GM21423 (cell line): ENCODE data around the gene EHMT1.
"Not testable (repeated sequence)": the region's sequence is repeated elsewhere in the genome, so short reads cannot be mapped to it uniquely, and the experiment has no call there.

Experiments
- ATAC-seq: cut with Tn5 transposase; IDR thresholded peaks from one replicate; pipeline ENCODE4 v1.9.1; 2021; ENCODE audit warnings: mild to moderate bottlenecking, moderate library complexity; ENCODE audit not compliant: unreplicated experiment

Gene EHMT1

GRCh38 chr9:137715866-137716693 is 97.3 kb downstream of the EHMT1 start:
- not testable (repeated sequence) for ATAC-seq

DNA sequence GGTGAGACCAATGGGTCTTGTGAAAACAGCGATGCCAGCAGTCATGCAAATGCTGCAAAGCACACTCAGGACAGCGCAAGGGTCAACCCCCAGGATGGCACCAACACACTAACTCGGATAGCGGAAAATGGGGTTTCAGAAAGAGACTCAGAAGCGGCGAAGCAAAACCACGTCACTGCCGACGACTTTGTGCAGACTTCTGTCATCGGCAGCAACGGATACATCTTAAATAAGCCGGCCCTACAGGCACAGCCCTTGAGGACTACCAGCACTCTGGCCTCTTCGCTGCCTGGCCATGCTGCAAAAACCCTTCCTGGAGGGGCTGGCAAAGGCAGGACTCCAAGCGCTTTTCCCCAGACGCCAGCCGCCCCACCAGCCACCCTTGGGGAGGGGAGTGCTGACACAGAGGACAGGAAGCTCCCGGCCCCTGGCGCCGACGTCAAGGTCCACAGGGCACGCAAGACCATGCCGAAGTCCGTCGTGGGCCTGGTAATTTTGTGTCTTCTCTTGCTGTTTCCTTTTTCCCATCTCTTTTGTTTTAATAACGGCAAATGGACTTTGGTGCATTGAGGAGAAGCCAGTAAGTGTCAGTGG is 98.0 kb downstream of the EHMT1 start:
- no peak for ATAC-seq

GRCh38 chr9:137717776-137718327 is 99.0 kb downstream of the EHMT1 start:
- no peak for ATAC-seq

DNA sequence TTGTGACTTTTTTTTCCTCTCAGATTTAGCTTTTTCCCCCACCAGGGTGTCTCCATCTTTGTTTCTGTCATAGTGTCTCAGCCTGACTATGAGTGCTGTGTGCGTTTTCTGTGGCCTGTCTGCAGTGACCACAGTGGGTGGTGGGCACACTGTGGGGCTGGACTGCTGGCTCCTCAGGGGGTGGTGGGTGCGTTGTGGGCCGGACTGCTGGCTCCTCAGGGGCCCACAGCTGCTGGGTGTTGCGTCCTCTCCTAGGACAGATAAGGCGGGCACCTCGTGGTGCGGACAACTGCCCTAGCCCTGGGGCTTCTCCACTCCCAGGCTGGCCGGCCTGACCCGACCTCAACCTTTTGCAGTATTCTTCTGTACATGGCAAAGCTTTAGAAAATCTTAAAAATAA is 100.4 kb downstream of the EHMT1 start:
- no peak for ATAC-seq

GRCh38 chr9:137720571-137721110 is 101.8 kb downstream of the EHMT1 start:
- no peak for ATAC-seq

GRCh38 chr9:137721479-137721878 is 102.7 kb downstream of the EHMT1 start:
- ATAC-seq = no peak

- no peak for ATAC-seq
Measured at GRCh38 chr9:137721899-137722298, 103.1 kb downstream of the EHMT1 start.

- ATAC-seq = no peak
Measured at GRCh38 chr9:137722481-137722880, 103.7 kb downstream of the EHMT1 start.

- ATAC-seq = not testable (repeated sequence)
Measured at GRCh38 chr9:137723356-137723755, 104.6 kb downstream of the EHMT1 start.

- no peak for ATAC-seq
Measured at GRCh38 chr9:137723783-137724445, 105.1 kb downstream of the EHMT1 start.

DNA sequence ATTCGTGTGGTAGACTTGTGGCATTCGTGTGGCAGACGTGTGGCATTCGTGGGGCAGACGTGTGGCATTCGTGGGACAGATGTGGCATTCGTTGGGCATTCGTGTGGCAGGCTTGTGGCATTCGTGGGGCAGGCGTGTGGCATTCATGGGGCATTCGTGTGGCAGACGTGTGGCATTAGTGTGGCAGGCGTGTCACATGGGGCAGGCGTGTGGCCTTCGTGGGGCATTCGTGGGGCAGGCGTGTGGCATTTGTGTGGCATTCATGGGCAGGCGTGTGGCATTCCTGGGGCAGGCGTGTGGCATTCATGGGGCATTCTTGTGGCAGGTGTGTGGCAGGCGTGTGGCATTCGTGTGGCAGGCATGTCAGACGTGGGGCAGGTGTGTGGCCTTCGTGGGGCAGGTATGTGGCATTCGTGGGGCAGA is 106.0 kb downstream of the EHMT1 start:
- no peak for ATAC-seq

DNA sequence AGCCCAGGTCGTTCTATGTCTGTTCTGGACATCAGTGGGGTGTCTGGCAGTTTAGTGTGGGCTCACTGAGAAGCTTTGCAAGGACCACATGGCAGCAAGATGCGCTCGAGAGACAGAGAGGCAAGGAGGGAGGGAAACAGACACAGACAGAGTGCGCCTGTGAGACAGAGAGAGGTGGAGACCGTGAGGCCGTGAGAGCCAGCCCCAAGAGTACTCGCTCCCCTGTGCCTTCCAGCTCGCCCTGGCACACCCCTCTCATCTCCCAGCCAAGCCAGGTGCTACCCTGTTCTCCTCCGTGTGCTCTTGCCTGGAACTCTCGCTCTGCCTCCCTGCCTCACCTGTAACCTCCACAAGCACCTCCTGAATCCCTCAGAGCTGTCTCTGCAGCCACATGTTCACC is 106.8 kb downstream of the EHMT1 start:
- no peak for ATAC-seq

DNA sequence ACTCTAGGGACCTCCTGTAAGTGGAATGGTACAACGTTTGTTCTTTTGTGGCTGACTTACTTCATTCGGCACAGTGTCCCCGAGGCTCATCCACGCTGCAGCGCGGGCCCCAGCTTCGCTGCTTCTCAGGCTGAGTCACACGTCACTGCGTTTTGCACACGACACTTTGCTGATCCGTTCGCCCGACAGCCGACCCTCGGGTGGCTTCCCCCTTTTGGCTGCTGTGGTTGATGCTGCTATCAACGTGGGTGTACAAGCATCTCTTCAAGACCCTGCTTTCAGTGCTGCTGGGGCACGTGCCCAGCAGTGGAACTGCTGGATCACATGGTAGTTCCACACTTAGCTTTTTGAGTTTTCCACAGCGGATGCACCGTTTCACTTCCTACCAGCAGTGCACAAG is 107.5 kb downstream of the EHMT1 start:
- ATAC-seq = peak; percentile 69

DNA sequence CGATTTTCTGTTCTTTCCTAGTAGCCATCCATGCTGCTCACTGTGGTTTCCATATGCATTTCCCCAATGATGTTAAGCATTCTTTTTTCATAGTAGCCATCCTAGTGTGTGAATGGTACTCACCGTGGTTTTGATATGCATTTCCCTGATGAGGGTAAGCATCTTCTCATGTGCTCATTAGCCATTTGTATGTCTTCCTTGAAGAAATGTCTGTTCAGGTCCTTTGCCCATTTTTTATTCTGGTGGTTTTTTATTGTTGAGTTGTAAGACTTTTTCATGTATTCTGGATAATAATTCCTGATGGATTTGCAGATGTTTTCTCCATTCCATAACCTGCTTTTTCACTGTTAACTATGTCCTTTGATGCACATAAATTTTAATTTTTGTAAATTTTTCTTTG is 108.0 kb downstream of the EHMT1 start:
- ATAC-seq = no peak

GRCh38 chr9:137727716-137728115 is 108.9 kb downstream of the EHMT1 start:
- ATAC-seq = no peak

GRCh38 chr9:137728444-137729311 is 109.9 kb downstream of the EHMT1 start:
- no peak for ATAC-seq

DNA sequence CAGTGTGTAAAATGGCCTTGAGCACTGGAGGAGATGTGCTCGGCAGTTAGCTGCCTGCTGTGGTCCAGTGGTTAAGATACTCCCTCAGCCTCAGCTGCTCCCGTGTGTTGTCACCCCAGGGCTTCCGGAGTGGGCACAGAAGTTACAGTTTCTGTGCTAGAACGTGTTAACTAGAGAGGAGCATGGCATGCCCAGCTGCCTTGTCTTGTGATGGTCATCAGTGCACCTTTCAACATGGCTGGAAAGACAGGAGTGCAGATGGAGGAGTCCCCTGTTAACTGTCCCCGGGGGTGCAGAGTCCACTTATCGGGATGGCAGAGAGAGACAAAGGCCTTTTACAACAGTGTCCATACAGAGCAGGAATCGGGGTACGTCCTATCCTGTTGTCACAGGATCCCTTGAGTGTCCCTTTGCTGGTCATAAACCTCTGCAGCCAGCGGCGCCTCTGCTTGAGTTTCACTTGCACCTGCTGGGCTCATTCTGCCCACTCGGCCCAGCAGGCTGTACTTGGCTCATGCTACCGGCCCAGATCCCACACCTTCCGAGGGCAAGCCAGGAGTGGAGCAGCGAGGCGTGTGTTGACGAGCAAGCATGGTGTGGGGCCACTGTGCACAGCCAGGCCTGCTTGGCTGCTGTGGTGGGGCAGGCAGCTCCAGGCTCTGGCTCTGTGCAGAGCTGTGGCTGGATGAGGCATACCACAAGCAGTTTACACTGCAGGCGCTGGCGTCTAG is 112.6 kb downstream of the EHMT1 start:
- no peak for ATAC-seq

- ATAC-seq = no peak
Measured at GRCh38 chr9:137731947-137732813, 113.4 kb downstream of the EHMT1 start.

DNA sequence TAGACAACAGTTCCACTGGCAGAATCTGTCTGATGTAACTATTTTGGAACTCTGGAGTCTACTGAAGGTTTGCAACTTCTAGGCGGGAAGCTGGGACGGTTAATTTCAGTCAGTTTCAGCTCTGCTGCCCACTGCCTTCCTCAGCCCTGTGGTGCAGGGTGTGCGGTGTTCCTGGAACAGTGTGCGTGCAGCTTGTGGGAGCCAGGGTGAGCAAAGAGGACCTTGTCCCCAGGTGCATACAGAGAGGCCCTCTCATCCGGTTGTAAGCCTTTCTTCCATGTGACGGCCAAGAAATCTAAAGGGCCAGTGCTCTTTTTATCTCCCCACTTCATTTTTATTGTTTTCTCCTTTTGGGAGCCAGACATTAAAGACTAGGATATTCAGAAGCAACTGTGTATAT is 114.6 kb downstream of the EHMT1 start:
- no peak for ATAC-seq
